Fibroblast of villous mesenchyme (primary cell): ENCODE data around the gene HRH1. TPM values are rescaled to one million over a fixed set of nuclear protein-coding genes. Genes with fewer than 3 reads are reported as not detected.
A peak's percentile ranks its signal among the peaks of the same experiment; 100 is the strongest.
"Not testable (repeated sequence)": the region's sequence is repeated elsewhere in the genome, so short reads cannot be mapped to it uniquely, and the experiment has no call there.

Experiments used
- DNase-seq: peaks from one replicate; pipeline ENCODE4 v3.0.0-alpha.2; 2010; ENCODE audit warnings: low read depth
- H3K4me3 ChIP-seq: 2 replicates; pipeline ENCODE4 v1.5.1; 2011; ENCODE audit warnings: low read depth, mild to moderate bottlenecking, low read length
- total RNA-seq: library from RNA; depleted of rRNA; stranded (reverse); fragments of >200 nt; gene quantifications from 2 replicates; pipeline ENCODE4 v1.2.3, GENCODE V29; 2012
- TF ChIP-seq, protein P1 (sequence below): IDR thresholded peaks from 2 replicates; pipeline ENCODE4 v1.5.1; 2012; ENCODE audit warnings: low read depth, mild to moderate bottlenecking, low read length; ENCODE audit not compliant: insufficient read depth

HRH1 gene
- total RNA-seq: 13.2 and 26.8 TPM in 2 replicates

- TF ChIP-seq, protein P1, sequence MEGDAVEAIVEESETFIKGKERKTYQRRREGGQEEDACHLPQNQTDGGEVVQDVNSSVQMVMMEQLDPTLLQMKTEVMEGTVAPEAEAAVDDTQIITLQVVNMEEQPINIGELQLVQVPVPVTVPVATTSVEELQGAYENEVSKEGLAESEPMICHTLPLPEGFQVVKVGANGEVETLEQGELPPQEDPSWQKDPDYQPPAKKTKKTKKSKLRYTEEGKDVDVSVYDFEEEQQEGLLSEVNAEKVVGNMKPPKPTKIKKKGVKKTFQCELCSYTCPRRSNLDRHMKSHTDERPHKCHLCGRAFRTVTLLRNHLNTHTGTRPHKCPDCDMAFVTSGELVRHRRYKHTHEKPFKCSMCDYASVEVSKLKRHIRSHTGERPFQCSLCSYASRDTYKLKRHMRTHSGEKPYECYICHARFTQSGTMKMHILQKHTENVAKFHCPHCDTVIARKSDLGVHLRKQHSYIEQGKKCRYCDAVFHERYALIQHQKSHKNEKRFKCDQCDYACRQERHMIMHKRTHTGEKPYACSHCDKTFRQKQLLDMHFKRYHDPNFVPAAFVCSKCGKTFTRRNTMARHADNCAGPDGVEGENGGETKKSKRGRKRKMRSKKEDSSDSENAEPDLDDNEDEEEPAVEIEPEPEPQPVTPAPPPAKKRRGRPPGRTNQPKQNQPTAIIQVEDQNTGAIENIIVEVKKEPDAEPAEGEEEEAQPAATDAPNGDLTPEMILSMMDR: no peak
- DNase-seq: peak; percentile 28
- peak within 1 kb of the TSS; percentile 74 for H3K4me3 ChIP-seq
Measured at GRCh38 chr3:11154036-11154952, at the start of gene HRH1. Gene HRH1, plus strand, starts transcription at chr3:11154493. Its CDS starts 104,545 bp downstream, at chr3:11259038.

GRCh38 chr3:11113316-11113715 lies 41.0 kb upstream of the HRH1 start:
- not testable (repeated sequence) for H3K4me3 ChIP-seq, DNase-seq

- DNase-seq: no peak
- no peak overlapping the region for H3K4me3 ChIP-seq
- TF ChIP-seq, protein P1: no peak
Measured at GRCh38 chr3:11115548-11115947, 38.7 kb upstream of the HRH1 start.

- TF ChIP-seq, protein P1: no peak
- no peak for DNase-seq
- no peak overlapping the region for H3K4me3 ChIP-seq
Measured at GRCh38 chr3:11116336-11117059, 37.8 kb upstream of the HRH1 start.

DNA sequence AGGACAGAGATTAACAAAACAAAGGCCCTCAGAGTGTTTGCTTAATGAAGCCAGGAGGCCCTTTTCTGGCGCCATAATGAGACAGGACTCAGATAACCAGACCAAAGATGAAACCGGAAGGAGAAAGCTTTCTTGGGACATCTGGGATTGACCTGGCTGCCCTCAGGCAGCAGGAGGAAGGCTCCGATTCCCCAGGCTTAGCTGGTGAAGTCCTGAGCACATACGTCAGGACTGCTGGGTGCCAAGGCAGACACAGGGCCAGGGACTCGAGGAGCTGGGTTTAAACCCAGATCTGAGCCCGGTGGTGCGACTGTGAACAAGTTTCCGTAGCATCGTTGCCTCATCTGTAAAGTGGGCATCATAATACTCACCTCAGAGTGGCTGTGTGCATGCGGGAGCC lies 36.7 kb upstream of the HRH1 start:
- TF ChIP-seq, protein P1: no peak
- no peak for DNase-seq

GRCh38 chr3:11118181-11118682 lies 36.1 kb upstream of the HRH1 start:
- no peak for DNase-seq
- H3K4me3 ChIP-seq: no peak overlapping the region
- TF ChIP-seq, protein P1: no peak

More for the DNA sequence above, 36.7 kb upstream of the HRH1 start:
- no peak overlapping the region for H3K4me3 ChIP-seq
